Measurements from ENCODE around the gene GRID2IP.
"Not testable (repeated sequence)": the region's sequence is repeated elsewhere in the genome, so short reads cannot be mapped to it uniquely, and the experiment has no call there.

Gene GRID2IP

DNA sequence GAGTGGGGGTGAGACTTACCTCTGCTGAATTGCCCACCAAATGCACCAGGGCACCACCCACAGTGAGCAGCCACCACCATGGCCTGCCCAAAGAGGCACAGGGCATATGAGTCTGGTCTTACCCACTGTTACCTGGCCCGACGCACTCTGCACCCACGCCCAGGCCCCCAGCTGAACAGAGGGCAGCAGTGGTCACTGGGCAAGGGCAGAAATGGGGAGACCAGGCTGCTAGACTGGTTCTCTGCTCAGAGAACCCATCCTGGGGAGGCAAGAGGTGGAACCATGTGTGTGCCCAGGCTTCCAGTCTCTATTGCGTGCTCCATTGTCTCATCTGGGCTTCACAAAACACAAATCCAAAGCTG lies 64.1 kb downstream of the GRID2IP start:
- no peak for DNase-seq

DNA sequence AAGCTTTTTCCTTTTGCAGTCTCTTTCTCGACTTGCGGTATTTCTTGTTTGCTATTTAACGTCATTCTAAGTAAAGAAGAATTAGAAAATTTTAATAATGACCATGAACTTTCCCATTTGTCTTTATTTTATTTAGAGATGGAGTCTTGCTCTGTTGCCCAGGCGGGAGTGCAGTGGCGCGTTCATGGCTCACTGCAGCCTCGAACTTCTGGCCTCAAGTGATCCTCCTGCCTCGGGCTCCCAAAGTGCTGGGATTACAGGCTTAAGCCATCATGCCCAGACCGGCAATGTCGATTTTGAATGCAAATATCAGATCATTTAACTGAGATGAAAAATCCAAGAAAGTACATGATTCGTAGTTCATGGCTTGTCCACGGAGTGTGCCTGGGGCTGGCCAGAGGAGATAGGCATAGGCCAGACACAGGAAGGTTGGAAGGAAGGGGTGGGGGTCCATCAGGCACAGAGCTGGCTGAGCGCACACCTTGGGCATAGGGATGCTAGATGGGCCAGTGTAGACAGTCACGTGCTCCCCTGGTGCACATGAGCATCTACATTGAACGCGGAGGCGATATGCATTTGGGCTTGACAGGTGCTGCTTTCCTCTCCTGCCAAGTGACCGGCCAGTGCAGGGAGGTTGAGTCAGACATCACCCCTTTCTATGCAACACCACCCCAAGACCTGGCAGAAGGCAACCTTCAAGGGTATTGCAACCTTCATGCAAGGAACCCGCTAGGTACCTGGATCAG lies 64.7 kb downstream of the GRID2IP start:
- DNase-seq, result no peak

GRCh38 chr7:6482743-6483119 lies 68.5 kb downstream of the GRID2IP start:
- no peak for DNase-seq

DNA sequence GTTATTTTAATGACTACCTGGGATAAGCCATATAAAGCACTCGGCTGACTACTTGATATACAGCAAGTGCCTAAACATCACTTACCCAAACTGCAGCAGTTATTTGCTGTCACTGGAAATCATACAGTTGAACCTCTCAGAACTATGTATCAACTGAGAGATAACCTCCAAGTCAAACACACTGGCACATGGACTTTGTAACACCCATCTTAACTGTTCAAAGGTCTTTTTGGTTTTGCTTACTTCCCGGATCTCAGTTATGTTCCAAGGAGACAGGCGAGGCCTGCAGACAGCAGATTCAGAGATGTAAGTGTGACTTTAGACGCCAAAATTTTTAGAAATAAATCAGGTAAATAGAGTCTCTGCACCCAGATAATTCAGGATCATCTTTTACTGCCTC lies 69.0 kb downstream of the GRID2IP start:
- no peak for DNase-seq

GRCh38 chr7:6481445-6481844 lies 69.8 kb downstream of the GRID2IP start:
- DNase-seq, result no peak

GRCh38 chr7:6480323-6480660 lies 71.0 kb downstream of the GRID2IP start:
- DNase-seq, result no peak

DNA sequence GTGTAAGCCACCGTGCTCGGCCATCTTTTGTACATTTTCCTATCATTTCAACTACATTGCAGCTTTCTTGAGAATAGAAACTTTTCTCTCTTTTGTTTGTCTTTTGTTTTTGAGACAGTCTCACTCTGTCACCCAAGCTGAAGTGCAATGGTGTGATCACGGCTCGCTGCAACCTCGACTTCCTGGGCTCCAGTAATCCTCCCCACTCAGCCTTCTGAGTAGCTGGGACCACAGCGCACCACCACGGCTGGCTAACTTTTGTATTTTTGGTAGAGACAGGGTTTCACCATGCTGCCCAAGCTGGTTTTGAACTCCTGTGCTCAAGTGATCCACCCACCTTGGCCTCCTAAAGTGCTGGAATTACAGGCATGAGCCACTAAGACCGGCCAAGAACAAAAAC lies 72.2 kb downstream of the GRID2IP start:
- DNase-seq, result no peak

GRCh38 chr7:6478186-6478585 lies 73.1 kb downstream of the GRID2IP start:
- DNase-seq, result no peak

DNA sequence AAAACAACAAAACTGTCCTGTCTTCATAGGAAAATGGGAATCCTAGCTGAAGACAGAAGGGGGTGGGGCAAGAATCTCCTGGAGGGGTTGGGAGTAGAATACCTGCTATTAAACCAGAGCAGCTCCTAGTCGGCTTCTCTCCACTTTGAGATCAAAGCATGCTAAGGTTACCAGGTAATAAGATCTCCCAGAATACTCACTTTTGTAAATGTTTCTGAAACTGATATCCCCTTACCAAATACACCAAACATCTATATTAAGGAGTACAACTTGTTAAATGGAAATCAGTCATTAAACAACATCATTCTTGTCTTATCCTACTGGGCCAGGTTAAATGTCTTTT lies 74.0 kb downstream of the GRID2IP start:
- DNase-seq, result no peak

DNA sequence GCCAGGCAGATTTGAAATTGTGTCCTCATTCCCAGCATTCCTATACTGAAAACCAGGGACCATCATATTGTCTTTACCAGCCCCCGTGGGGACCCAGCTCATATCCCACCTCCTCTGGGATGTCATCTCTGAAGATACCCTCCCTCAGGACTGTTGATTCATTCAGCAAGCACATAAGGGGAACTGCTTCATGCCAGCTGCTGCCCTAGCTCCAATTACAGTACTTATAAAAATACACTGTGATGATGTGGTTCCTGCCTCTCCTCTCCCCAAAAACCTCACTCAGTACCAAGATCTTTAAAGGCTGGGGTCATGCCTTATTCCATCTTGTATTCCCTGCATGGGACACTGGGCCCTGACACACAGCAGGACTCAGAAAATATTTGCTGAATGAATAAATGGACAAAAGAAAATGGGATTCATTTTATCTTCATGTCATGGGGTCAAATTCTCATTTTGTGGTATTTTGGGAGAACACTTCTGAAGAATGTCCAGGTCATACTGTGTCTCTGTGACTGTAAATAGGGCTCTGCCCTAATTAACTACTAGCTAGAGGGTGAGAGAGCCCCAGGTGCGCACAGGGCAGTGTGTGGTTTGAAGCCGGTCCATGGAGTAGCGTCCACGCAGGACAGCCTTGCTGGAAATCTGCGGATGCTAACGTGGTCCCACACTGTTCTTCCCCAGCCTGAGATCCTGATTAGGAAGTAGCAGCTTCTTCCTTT lies 74.5 kb downstream of the GRID2IP start:
- DNase-seq, result no peak

- DNase-seq, result no peak
Measured at GRCh38 chr7:6475433-6476186, 75.7 kb downstream of the GRID2IP start.

- no peak for DNase-seq
Measured at GRCh38 chr7:6465862-6466261, 85.4 kb downstream of the GRID2IP start.

DNA sequence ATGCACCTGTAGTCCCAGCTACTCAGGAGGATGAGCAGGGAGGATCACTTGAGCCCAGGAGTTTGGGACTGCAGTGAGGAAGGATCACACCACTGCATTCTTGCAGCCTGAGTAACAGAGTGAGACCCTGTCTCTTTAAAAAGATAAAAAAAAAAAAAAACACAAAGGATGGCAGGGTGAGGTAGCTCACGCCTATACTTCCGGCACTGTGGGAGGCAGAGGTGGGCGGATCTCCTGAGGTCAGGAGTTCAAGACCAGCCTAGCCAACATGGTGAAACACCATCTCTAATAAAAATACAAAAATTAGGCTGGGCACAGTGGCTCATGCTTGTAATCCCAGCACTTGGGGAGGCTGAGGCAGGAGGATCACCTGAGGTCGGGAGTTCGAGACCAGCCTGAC lies 87.7 kb downstream of the GRID2IP start:
- DNase-seq, result not testable (repeated sequence)

DNA sequence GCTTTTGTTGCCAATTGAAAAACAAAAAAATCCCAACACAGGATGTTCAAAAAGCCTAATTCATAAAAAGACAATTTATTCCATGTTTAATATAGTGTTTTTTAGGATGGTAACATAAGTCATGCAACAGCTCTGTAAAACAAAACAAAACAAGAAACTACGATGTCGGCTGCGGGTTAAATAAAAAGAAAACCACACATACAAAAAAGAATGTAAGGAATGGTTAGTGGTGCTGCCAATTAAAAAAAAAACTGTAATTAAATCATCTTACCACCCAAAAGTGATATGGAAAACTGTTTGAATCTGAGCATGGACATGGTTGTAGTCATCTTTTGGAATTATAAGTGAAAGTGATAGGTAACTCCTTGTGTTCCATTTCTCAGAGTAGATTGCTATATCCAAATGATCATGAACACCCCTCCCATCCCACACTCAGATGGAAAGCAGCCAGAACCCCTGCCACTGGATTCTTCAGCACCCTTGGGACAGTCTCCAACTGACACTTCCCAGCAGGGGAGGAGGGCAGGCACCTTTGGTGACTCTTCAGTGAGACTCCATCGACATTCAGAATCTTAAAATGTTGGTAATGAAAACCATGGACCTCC lies 89.2 kb downstream of the GRID2IP start:
- DNase-seq, result no peak

- DNase-seq, result no peak
Measured at GRCh38 chr7:6460990-6461584, 90.2 kb downstream of the GRID2IP start.

DNA sequence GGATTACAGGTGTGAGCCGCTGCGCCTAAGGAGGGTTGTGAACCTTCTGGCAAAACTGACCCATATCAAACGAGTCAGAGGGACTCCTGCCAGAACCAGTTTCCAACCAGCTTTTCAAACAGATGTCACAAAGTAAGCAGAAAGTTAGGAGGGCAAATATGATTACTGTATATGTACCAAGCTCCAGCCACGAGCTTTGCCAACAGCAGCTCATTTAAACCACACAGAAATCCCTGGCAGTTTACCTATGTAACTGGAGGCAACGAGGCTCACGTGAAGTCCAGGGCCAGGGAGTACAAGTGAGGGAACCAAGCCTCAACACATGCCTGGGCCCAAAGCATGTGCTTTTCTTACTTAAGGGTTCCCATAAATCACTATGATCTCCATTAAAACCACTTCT lies 91.0 kb downstream of the GRID2IP start:
- no peak for DNase-seq

DNA sequence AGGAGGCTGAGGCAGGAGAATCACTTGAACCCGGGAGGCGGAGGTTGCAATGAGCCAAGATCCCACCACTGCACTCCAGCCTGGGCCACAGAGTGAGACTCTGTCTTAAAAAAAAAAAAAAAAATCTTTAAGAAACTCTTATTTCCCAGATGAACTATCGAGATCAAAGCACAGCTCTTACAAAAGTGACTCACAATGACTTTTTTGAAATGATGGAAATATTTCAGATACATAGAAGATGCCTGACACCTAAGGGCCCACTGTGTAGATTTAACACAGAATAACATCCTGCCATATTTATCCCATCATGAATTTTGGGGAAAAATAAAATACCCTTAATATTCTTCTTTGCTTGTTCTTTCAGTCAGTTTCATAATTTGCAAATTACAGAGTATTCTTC lies 92.6 kb downstream of the GRID2IP start:
- not testable (repeated sequence) for DNase-seq

- no peak for DNase-seq
Measured at GRCh38 chr7:6453734-6454133, 97.5 kb downstream of the GRID2IP start.

- DNase-seq, result no peak
Measured at GRCh38 chr7:6451224-6451705, 100.0 kb downstream of the GRID2IP start.

GRCh38 chr7:6450591-6450990 lies 100.7 kb downstream of the GRID2IP start:
- not testable (repeated sequence) for DNase-seq

DNA sequence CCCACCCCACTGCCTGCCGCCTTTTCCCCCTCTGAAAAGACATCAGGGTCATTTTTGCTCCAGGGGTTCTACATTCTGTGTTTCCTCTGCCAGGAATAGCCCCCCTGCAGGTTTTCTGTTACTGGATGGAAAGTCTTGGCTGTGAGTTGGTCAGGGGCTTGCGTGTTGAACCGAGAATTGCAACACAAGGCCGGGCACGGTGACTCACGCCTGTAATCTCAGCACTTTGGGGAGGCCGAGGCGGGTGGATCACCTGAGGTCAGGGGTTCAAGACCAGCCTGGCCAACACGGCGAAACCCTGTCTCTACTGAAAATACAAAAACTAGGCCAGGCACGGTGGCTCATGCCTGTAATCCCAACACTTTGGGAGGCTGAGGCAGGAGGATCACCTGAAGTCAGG lies 101.4 kb downstream of the GRID2IP start:
- DNase-seq, result not testable (repeated sequence)

DNA sequence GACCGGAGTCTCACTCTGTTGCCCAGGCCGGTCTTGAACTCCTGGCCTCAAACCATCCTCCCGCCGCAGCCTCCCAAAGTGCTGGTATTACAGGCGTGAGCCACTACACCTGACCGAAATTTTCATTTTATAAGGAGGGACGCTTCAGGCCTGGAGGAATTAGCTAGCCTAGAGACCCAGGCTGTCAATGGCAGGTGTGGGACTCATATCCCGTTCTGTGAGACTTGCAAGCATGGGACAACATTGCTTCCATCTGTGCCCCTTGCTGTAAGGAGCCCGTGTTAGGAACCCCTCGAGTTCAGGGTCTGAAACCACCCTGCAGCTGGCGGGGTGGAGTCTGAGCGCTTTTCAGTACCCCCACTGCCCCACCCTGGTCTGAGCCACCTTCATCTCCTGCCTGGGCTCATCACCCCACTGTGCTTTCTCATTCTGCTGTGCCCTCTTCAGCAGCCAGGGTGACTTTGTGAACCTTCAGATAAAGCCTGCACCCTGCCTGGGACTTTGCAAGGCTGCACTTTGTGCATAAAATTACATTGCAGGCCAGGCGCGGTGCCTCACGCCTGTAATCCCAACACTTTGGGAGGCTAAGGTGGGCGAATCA lies 102.2 kb downstream of the GRID2IP start:
- no peak for DNase-seq
